ENCODE results near the gene SEBOX. TPM values are rescaled to one million over a fixed set of nuclear protein-coding genes. Genes with fewer than 3 reads are reported as not detected.
"Not testable (repeated sequence)": the region's sequence is repeated elsewhere in the genome, so short reads cannot be mapped to it uniquely, and the experiment has no call there.

The SEBOX gene
- total RNA-seq, 1 experiment from 2014 or later = not detected

DNA sequence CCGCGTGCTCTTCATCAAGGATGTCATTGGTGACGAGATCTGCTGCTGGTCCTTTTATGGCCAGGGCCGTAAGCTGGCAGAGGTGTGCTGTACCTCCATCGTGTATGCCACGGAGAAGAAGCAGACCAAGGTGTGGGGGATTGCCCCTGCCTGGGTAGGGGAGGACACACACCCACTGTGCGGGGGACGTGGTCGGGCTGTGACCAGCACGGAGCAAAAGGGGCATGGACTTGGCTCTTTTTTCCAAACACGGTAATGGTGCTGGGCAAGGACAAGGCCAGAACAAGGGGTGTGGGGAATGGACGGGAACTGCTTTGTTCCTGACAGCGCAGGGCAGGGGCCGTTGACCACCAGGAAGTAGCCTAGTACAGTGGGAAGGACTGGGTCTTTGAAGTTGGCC lies 22.7 kb downstream of the SEBOX start:
- DNase-seq (ENCODE audit: extremely low read depth, low read depth) = no peak

- DNase-seq (ENCODE audit: extremely low read depth, low read depth) = no peak
These were observed 23.5 kb downstream of the SEBOX start for GRCh38 chr17:28341516-28341915.

DNA sequence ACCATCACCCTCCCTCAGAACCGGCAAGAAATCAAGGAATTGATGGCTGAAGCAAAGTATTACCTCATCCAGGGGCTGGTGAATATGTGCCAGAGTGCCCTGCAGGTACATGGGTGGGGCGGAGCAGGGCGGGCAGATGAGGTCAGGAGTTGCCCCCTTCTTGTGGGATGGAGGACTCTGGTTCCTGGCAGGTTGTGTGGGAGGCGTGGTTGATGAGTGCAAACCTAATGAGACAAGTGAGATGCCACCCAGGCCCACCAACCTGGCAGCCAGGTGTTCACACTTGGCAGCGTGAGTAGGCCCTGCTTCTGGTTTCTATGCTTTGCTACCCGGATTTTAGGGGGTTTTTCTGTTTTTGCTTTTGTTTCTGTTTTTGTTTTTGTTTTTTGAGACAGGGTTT lies 24.6 kb downstream of the SEBOX start:
- no peak for DNase-seq (ENCODE audit: extremely low read depth, low read depth)

DNA sequence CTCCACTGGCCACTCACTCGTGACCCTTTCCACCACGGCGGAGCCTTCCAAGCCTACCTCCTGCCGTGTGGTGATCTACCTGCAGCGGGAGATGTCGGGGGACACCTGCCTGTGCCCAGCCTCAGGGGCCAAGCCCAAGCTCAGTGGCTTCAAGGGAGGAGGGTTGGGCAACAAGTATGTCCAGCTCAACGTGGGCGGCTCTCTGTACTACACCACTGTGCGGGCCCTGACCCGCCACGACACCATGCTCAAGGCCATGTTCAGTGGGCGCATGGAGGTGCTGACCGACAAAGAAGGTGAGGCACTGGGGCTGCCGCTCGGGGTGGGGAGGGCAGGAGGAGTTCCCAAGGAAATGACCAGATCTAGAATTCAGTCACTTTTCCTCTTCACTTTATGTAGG lies 25.6 kb downstream of the SEBOX start:
- DNase-seq (ENCODE audit: extremely low read depth, low read depth) = no peak

GRCh38 chr17:28338769-28339212 lies 26.2 kb downstream of the SEBOX start:
- DNase-seq (ENCODE audit: extremely low read depth, low read depth) = not testable (repeated sequence)

GRCh38 chr17:28338056-28338768 lies 26.8 kb downstream of the SEBOX start:
- DNase-seq (ENCODE audit: extremely low read depth, low read depth) = no peak

DNA sequence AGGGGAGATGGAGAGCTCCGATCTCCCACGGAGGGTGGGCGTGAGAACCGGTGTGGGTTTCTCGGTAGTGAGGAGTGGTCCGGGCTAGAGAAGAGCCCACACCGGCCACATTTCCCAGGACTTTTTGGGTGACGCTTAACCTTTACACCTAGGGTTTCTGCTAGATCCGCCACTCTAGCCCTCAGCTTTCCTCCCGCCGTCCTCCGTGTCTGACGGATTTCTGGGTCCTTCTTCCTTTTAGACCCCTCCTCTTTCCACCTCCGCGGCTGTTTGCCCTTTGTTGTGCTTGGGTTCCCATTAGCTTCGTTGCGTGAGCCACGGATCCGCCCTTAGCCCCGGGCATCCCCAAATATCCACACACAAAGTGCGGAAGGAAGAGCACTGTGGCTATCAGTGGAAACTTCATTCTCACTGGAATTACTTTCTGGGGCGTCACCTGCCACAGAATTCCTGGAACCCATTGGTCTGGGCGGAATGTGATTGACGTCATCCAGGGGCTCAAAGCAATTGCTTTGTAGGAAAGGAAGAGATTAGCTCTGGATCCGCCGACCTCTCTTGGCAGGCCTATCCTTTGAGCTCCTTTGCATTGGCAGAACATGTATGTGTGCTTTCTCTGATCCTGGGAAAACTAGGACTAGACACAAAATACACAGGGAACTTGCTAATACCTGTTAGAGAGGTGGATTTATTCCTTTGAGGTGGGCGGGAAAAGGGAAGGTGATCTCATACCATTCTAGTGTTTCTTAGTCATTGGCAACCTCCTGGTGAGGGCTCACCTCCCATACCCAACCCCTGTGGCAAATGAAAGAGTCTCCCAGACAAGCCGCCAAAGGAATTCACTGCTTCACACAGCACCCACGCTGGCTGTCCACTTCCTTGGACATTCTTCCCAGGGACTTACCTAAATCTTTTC lies 28.8 kb downstream of the SEBOX start:
- peak; percentile 76 for DNase-seq (ENCODE audit: extremely low read depth, low read depth)

DNA sequence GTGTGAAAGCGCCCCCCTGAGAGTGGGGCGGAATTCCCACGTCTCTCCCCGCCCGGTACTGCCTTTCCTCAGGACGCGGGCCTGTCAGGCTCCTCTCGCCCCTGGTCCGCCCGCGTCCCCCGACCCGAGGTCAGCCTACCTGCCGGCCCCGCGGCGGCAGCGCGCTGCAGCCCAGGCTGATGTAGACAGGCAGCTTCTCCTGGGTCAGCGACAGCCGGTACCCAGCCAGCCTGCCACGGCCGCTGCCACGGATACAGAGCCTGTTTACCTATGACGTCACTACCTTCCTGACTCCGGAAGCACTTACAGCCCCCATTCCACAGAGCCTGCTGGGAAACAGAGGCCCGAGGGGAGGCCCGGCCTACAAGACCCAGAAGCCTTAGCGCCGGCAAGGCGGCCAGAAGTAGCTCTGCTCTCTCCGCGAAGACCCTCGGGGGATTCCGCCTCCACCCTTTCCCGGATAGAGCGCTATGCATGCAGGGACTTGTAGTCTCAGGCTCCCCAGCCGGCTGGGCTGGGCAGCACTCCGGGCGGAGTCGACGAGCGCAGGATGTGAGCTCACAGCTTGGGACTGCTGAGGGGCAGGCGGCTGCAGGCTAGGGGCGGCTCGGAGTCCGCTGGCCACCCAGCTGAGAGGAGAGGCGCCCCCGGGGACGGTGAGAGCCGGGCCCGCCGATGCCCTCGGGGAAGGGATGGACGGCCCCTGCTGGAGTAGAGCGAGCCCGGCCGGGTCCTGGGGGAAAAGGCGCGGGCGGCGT lies 29.6 kb downstream of the SEBOX start, which contains the start of the genes IFT20 and TNFAIP1:
Gene IFT20, minus strand, starts transcription at position 272 of the 758 bp plus-strand sequence. CDS start 3,487 bp downstream, outside the sequence.
Gene TNFAIP1, plus strand, starts transcription at position 561 of the 758 bp plus-strand sequence. CDS start 3,761 bp downstream, outside the sequence.
- DNase-seq (ENCODE audit: extremely low read depth, low read depth) = peak; percentile 99

- no peak for DNase-seq (ENCODE audit: extremely low read depth, low read depth)
These were observed 30.3 kb downstream of the SEBOX start for GRCh38 chr17:28334666-28335200.

- DNase-seq (ENCODE audit: extremely low read depth, low read depth) = no peak
These were observed 30.8 kb downstream of the SEBOX start for GRCh38 chr17:28334171-28334570.

DNA sequence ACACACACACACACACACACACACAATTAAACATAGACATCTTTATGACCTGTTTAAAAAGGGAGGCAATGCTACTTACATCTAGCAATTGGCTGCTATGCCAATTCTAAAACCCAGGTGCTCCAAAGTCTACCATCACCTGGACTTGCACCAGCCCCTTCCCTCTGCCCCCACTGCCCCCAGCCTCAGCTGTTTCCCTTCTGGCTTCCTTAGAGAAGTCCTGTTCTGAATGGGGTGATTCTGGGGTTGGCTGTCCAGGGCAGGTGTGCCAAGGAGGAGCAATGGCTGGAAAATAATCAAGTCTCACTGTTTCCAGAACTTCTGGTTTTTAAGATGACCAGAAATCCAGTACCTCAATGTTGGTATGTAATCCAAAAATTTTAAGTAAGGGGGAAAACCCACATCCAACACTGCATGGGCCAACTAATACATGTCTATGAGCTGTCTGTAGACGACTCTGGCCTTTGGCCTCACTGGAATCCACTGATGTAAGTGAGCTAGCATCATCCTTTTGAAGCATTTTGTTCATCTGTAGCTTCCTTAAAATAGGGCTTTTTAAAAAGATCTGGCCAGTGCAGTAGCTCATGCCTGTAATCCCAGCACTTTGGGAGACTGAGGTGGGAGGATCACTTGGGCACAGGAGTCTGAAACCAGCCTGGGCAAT lies 31.8 kb downstream of the SEBOX start:
- no peak for DNase-seq (ENCODE audit: extremely low read depth, low read depth)

GRCh38 chr17:28331891-28332420 lies 33.0 kb downstream of the SEBOX start:
- DNase-seq (ENCODE audit: extremely low read depth, low read depth) = no peak

- DNase-seq (ENCODE audit: extremely low read depth, low read depth) = no peak
These were observed 34.3 kb downstream of the SEBOX start for GRCh38 chr17:28330671-28331070.

- DNase-seq (ENCODE audit: extremely low read depth, low read depth) = no peak
These were observed 36.7 kb downstream of the SEBOX start for GRCh38 chr17:28328325-28328724.

DNA sequence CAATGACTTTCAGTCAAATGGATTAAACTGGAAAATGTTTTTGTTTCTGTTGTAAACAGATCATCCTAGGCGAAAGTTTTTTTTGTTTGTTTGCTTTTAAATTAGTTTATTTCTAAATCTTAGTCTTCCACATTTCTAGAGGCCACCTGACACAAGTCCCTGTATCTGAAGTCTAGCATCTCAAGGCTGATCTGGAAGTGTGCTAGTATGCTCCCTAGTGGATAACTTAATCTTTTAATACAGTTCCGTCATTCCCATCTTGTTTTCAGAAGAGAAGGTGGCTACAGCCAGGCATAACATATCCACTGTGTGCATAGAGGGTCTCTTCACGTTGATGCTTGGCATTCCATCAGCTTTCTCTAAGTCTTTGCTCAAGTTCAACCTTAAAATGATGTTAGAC lies 37.3 kb downstream of the SEBOX start:
- no peak for DNase-seq (ENCODE audit: extremely low read depth, low read depth)

DNA sequence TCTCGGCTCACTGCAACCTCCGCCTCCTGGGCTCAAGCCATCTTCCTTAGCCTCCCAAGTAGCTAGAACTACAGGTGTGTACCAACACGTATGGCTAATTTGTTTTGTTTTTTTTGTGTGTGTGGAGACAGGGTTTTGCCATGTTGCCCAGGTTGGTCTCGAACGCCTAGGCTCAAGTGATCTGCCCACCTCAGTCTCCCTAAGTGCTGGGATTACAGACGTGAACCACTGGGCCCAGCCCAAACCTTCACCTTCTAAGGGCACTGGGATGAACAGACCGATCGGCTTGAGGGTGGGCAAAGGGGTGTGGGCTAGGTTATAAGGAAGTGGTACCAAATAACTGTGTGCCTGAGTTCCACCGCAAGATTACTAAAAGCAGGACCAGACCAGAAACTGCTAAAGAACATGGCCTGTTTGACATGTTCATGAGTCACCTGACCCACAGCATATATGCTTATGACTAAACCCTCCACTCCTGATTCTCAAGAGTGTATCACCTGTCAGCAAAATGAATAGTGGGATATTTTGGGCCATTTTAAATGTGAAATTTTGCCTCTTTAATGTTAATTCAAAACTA lies 37.9 kb downstream of the SEBOX start:
- no peak for DNase-seq (ENCODE audit: extremely low read depth, low read depth)

- DNase-seq (ENCODE audit: extremely low read depth, low read depth) = no peak
These were observed 38.9 kb downstream of the SEBOX start for GRCh38 chr17:28326114-28326513.

DNA sequence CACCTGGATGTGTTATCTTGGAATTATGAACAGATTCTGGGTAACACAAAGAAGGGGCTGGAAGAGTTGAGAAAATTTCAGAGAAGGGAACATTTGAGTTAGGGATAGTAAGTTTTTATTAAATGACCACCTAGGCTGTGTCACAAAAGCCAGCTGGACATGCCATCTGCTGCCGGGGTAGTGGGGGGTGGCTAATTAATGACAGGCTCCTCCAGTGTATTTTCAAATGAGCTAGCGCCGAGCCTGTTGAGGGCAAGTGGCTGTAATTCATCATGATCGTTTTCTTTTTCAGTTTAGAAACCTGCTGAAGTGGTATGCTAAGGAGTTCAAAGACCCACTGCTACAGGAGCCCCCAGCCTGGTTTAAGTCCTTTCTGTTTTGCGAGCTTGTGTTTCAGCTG lies 39.8 kb downstream of the SEBOX start:
- DNase-seq (ENCODE audit: extremely low read depth, low read depth) = no peak

GRCh38 chr17:28324781-28325180 lies 40.2 kb downstream of the SEBOX start:
- no peak for DNase-seq (ENCODE audit: extremely low read depth, low read depth)
